GM12878 (cell line): Measurements from ENCODE around the gene UNC5B. TPM values are rescaled to one million over a fixed set of nuclear protein-coding genes. Genes with fewer than 3 reads are reported as not detected.

Experiments used
- ATAC-seq: fragments of 200-7000 bp; cut with Tn5 transposase; 3 replicates; pipeline ENCODE4 v1.9.1; 2020; ENCODE audit warnings: mild to moderate bottlenecking, moderate library complexity
- BruUV-seq: library from RNA; stranded (reverse); fragments of 400-500 nt; replicated peaks from 2 replicates; lab custom pipeline; 2021; lab: Mats Ljungman, UMichigan
- CTCF ChIA-PET: fragments of 300-600 bp; sonication (Branson Sonifier 250); formaldehyde crosslinking; extraction: SDS; loops from one replicate; lab custom pipeline; 2021; ENCODE audit warnings: inconsistent platforms; lab: Yijun Ruan, JAX
- POLR2A ChIA-PET: fragments of 350-600 bp; formaldehyde crosslinking; extraction: SDS; loops from one replicate; lab custom pipeline; 2021; ENCODE audit warnings: inconsistent platforms; lab: Charles Lee
- RAD21 ChIA-PET: fragments of 300-600 bp; sonication (Branson Sonifier 250); formaldehyde crosslinking; loops from one replicate; lab custom pipeline; 2023; ENCODE audit warnings: antibody characterized with exemption; ENCODE audit not compliant: unreplicated experiment; lab: Charles Lee
- SMC1A ChIA-PET: fragments of 300-600 bp; sonication (Branson Sonifier 250); formaldehyde crosslinking; loops from one replicate; lab custom pipeline; 2023; ENCODE audit not compliant: unreplicated experiment, uncharacterized antibody; lab: Charles Lee
- DNase-seq: peaks from one replicate; pipeline ENCODE4 v3.0.0-alpha.2; 2011; ENCODE audit warnings: low read depth, low spot score
- FAIRE-seq: peaks from 3 replicates; lab custom pipeline; 2011; peaks lifted over from hg19 to GRCh38; lab: Jason Lieb, UNC
- H2AFZ ChIP-seq: 2 replicates; pipeline ENCODE4 v1.6.0; 2011; ENCODE audit warnings: low read depth, low read length, control low read depth; ENCODE audit not compliant: control insufficient read depth
- H3K27ac ChIP-seq: 2 replicates; pipeline ENCODE4 v1.5.1; 2011; ENCODE audit warnings: control low read depth; ENCODE audit not compliant: control insufficient read depth, insufficient read depth
- H3K27me3 ChIP-seq, 2 experiments: replicated peaks in 1 of 2; 2 replicates each; pipeline versions ENCODE4 v1.6.0 to v1.6.1; 2011; ENCODE audit warnings: low read length in 1 of 2; ENCODE audit not compliant: control insufficient read depth in 2 of 2, insufficient read depth in 2 of 2
- H3K36me3 ChIP-seq, 2 experiments: 2 replicates each; pipeline ENCODE4 v1.5.1; 2011; ENCODE audit warnings: low read length in 1 of 2; ENCODE audit not compliant: control insufficient read depth in 2 of 2, insufficient read depth in 2 of 2
- H3K4me1 ChIP-seq: 2 replicates; pipeline ENCODE4 v1.6.1; 2011; ENCODE audit warnings: mild to moderate bottlenecking, low read length, moderate library complexity, mixed read lengths; ENCODE audit not compliant: control insufficient read depth, insufficient read depth
- H3K4me2 ChIP-seq: 2 replicates; pipeline ENCODE4 v1.6.0; 2011; ENCODE audit warnings: control low read depth; ENCODE audit not compliant: control insufficient read depth, insufficient read depth
- H3K4me3 ChIP-seq: fragments of 200-600 bp; sonication (generic); 2 replicates; pipeline ENCODE4 v1.5.1; 2016
- H3K79me2 ChIP-seq: 2 replicates; pipeline ENCODE4 v1.6.0; 2011; ENCODE audit warnings: low read length; ENCODE audit not compliant: control insufficient read depth, insufficient read depth
- H3K9ac ChIP-seq: 2 replicates; pipeline ENCODE4 v1.8.0; 2011; ENCODE audit warnings: low read length, control low read depth, mixed read lengths; ENCODE audit not compliant: control insufficient read depth, insufficient read depth
- H3K9me3 ChIP-seq: replicated peaks from 3 replicates; pipeline ENCODE4 v1.5.1; 2011; ENCODE audit warnings: mild to moderate bottlenecking, low read length; ENCODE audit not compliant: control insufficient read depth, insufficient read depth
- H4K20me1 ChIP-seq: 2 replicates; pipeline ENCODE4 v1.6.0; 2011; ENCODE audit not compliant: control insufficient read depth, insufficient read depth
- ATF7 ChIP-seq: fragments of 450-650 bp; IDR thresholded peaks from 2 replicates; pipeline ENCODE4 v1.6.1; 2016; ENCODE audit warnings: low read depth, mild to moderate bottlenecking
- BACH1 ChIP-seq: fragments of 450-650 bp; IDR thresholded peaks from 2 replicates; pipeline ENCODE4 v1.6.1; 2017; ENCODE audit warnings: mild to moderate bottlenecking, borderline replicate concordance
- E2F4 ChIP-seq: IDR thresholded peaks from 2 replicates; pipeline ENCODE4 v1.6.1; 2012; ENCODE audit warnings: low read depth, low read length, improper control_type of control experiment
- E2F8 ChIP-seq: fragments of 450-650 bp; IDR thresholded peaks from 2 replicates; pipeline ENCODE4 v1.6.1; 2018; ENCODE audit warnings: mild to moderate bottlenecking, low read depth, moderate library complexity; ENCODE audit not compliant: partially characterized antibody
- ETV6 ChIP-seq, 2 experiments: fragments of 450-650 bp in 1 of 2; IDR thresholded peaks in 1 of 2; conservative IDR thresholded peaks in 1 of 2; 2 replicates each; pipeline ENCODE4 v1.6.1; 2014; ENCODE audit warnings: antibody characterized with exemption in 1 of 2, borderline replicate concordance in 1 of 2, low read depth in 1 of 2, mild to moderate bottlenecking in 1 of 2, moderate library complexity in 1 of 2
- PAX8 ChIP-seq: fragments of 450-650 bp; IDR thresholded peaks from 2 replicates; pipeline ENCODE4 v1.6.1; 2017; ENCODE audit warnings: mild to moderate bottlenecking, moderate library complexity
- POU2F2 ChIP-seq: IDR thresholded peaks from 3 replicates; pipeline ENCODE4 v1.6.1; 2011; ENCODE audit warnings: low read depth, mild to moderate bottlenecking, low read length, borderline replicate concordance
- SUZ12 ChIP-seq: fragments of 200-600 bp; sonication (generic); IDR thresholded peaks from one replicate; pipeline ENCODE4 v1.6.1; 2018; ENCODE audit warnings: antibody characterized with exemption, mild to moderate bottlenecking; ENCODE audit not compliant: unreplicated experiment
- TCF3 ChIP-seq: IDR thresholded peaks from 2 replicates; pipeline ENCODE4 v1.6.1; 2012; ENCODE audit warnings: low read depth, mild to moderate bottlenecking, low read length, borderline replicate concordance; ENCODE audit not compliant: insufficient read depth
- YY1 ChIP-seq: IDR thresholded peaks from 2 replicates; pipeline ENCODE4 v1.6.1; 2011; ENCODE audit warnings: low read depth, mild to moderate bottlenecking, low read length
- ZBTB33 ChIP-seq: fragments of 450-650 bp; IDR thresholded peaks from 2 replicates; pipeline ENCODE4 v1.6.1; 2017; ENCODE audit warnings: mild to moderate bottlenecking
- WGBS: methylation state at CpG from one replicate; pipeline ENCODE4 v1.1.6; 2016; ENCODE audit warnings: low lambda C conversion rate; ENCODE audit not compliant: insufficient replicate concordance, insufficient coverage; ENCODE audit errors: missing lambda C conversion rate; 5-methylcytosine and 5-hydroxymethylcytosine counted together
- in situ Hi-C: fragments of 300-500 bp; cut with MboI; formaldehyde crosslinking; loops from 9 replicates; pipeline ENCODE4 v1.14.3; 2018; ENCODE audit warnings: mixed read lengths
- intact Hi-C: fragments of 100-400 bp; cut with micrococcal nuclease; formaldehyde crosslinking; loops from one replicate; pipeline ENCODE4 v1.14.2; 2022; ENCODE audit not compliant: unreplicated experiment
- polyA plus RNA-seq, 11 experiments: library from polyadenylated mRNA; depleted of rRNA in 4 of 11; unstranded in 6 of 11; stranded (reverse) in 5 of 11; fragments of >200 nt; fragmentation: Nextera tagmentation in 4 of 11; fragmentation: Illumina TruSeq in 1 of 11; extraction: Ambion mirVana in 4 of 11; extraction: Trizol in 1 of 11; gene quantifications; 1 replicate in 1 of 11; 2 replicates in 10 of 11; pipeline versions ENCODE4 v1.2.1 to v1.2.3, GENCODE V29; 2011 to 2016; ENCODE audit warnings: inconsistent platforms in 2 of 11, missing spikeins in 2 of 11, low read depth in 1 of 11
- total RNA-seq, 4 experiments: library from RNA; depleted of rRNA in 3 of 4; stranded (reverse); fragments of >200 nt in 3 of 4; fragmentation: Illumina TruSeq in 1 of 4; extraction: Trizol in 1 of 4; gene quantifications; 2 replicates each; pipeline versions ENCODE4 v1.2.1 to v1.2.3, GENCODE V29; 2013 to 2021
- TF ChIP-seq, protein P1 (sequence below): fragments of 450-650 bp; IDR thresholded peaks from 2 replicates; pipeline ENCODE4 v1.6.1; 2014; ENCODE audit warnings: mild to moderate bottlenecking

Gene UNC5B
- total and polyA plus RNA-seq, 10 of the 15 experiments (the other 5 are each of a cell fraction or from before 2014, with no cell fraction given), result 0.03 to 0.08 TPM; not detected in 8

- no peaks in the 10 kb centered on the region for H3K9me3 ChIP-seq
- no peak overlapping the region for H3K4me2 ChIP-seq
- DNase-seq (no peak), ATAC-seq (no peak), FAIRE-seq (no peak)
- no peak overlapping the region for H3K27ac ChIP-seq
- POLR2A ChIA-PET, result no interaction called here
- SMC1A ChIA-PET, result no interaction called here
- TF ChIP-seq ZBTB33, result no peak
- no peak for TF ChIP-seq POU2F2
- no peak for TF ChIP-seq PAX8
- no peak for TF ChIP-seq E2F4
- no peak for TF ChIP-seq ATF7
- TF ChIP-seq ETV6 (conservative IDR thresholded peaks at IDR 0.05 in 1 of 2, IDR thresholded peaks at IDR 0.05 in 1 of 2; ENCODE audit: borderline replicate concordance in 1 of 2, low read depth in 1 of 2), result no peak
- no peak for TF ChIP-seq E2F8
- TF ChIP-seq YY1, result no peak
- no peak for TF ChIP-seq BACH1
- TF ChIP-seq, protein P1, sequence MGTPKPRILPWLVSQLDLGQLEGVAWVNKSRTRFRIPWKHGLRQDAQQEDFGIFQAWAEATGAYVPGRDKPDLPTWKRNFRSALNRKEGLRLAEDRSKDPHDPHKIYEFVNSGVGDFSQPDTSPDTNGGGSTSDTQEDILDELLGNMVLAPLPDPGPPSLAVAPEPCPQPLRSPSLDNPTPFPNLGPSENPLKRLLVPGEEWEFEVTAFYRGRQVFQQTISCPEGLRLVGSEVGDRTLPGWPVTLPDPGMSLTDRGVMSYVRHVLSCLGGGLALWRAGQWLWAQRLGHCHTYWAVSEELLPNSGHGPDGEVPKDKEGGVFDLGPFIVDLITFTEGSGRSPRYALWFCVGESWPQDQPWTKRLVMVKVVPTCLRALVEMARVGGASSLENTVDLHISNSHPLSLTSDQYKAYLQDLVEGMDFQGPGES, result no peak
- TF ChIP-seq TCF3, result no peak
- TF ChIP-seq SUZ12, result no peak
- intact Hi-C loops (no loop called here), in situ Hi-C loops (no loop called here)
- 31% methylated on average over 1 of the region's 1 CpG for WGBS
- H3K27me3 ChIP-seq, result peaks cover 0 to 2% of the 10 kb centered on the region in 2 experiments; a peak in 3 of 4 replicates
- CTCF ChIA-PET, result no interaction called here
- H2AFZ ChIP-seq, result no peak overlapping the region
- H3K36me3 ChIP-seq, result no peaks in the 10 kb centered on the region
- no peaks in the 10 kb centered on the region for H3K79me2 ChIP-seq
- no peaks in the 10 kb centered on the region for H3K4me1 ChIP-seq
- RAD21 ChIA-PET, result no interaction called here
- no peak overlapping the region for H3K4me3 ChIP-seq
- H4K20me1 ChIP-seq, result no peaks in the 10 kb centered on the region
- H3K9ac ChIP-seq, result no peak overlapping the region
- no TSS peak for BruUV-seq
Observed at GRCh38 chr10:71230656-71231025, 18.3 kb downstream of the UNC5B start.
